ENCODE data around the gene CTNNB1. TPM values are rescaled to one million over a fixed set of nuclear protein-coding genes. Genes with fewer than 3 reads are reported as not detected.
A peak's percentile ranks its signal among the peaks of the same experiment; 100 is the strongest.

Gene CTNNB1
- polyA plus RNA-seq, 2 of the 4 experiments (the other 2 are of a cell fraction), result 147 to 242 TPM

- no peak for TF ChIP-seq E2F6 (IDR thresholded peaks at IDR 0.05; ENCODE audit: borderline replicate concordance, low read depth)
- TF ChIP-seq CEBPB (IDR thresholded peaks at IDR 0.05), result no peak
- TF ChIP-seq ESRRA (IDR thresholded peaks at IDR 0.05; ENCODE audit: borderline replicate concordance, low read length), result no peak
- no peak for TF ChIP-seq NPAS2 (CRISPR knock-in tag; IDR thresholded peaks at IDR 0.05; ENCODE audit: borderline replicate concordance)
- no peak for TF ChIP-seq MYC (IDR thresholded peaks at IDR 0.05; ENCODE audit: borderline replicate concordance, low read length)
- TF ChIP-seq ATOH8 (CRISPR knock-in tag; IDR thresholded peaks at IDR 0.05; ENCODE audit: low read depth), result no peak
- TF ChIP-seq CTCF (IDR thresholded peaks at IDR 0.05), result no peak
- TF ChIP-seq ZNF302 (CRISPR knock-in tag; IDR thresholded peaks at IDR 0.05), result no peak
These were observed 762 bp downstream of the CTNNB1 start (continued) for GRCh38 chr3:41199866-41200668.

- Histone ChIP-seq H3K9me3 (no peaks in the 10 kb centered on the region), H3K27ac (peak overlapping the region; percentile 98 to 100), H3K4me2 (peak overlapping the region; percentile 89), H3K4me3 (peak overlapping the region; percentile 95), H3K4me1 (peaks cover 34% of the 10 kb centered on the region)
- FAIRE-seq, result no peak
- no peak for ATAC-seq
- DNase-seq (ENCODE audit: low read depth in 1 of 2, low spot score in 1 of 2), result no peak
- TF ChIP-seq CTCF (IDR thresholded peaks at IDR 0.05) (no peak), RCOR1 (IDR thresholded peaks at IDR 0.05; ENCODE audit: low read depth, low read length) (no peak), MAZ (IDR thresholded peaks at IDR 0.05; ENCODE audit: borderline replicate concordance, low read depth, low read length) (no peak), ZFP36 (IDR thresholded peaks at IDR 0.05; ENCODE audit: borderline replicate concordance, partially characterized antibody) (no peak), EHF (CRISPR knock-in tag; IDR thresholded peaks at IDR 0.05) (no peak), PHF8 (IDR thresholded peaks at IDR 0.05; ENCODE audit: borderline replicate concordance, low read depth) (no peak), RFX5 (IDR thresholded peaks at IDR 0.05) (no peak), EP300 (IDR thresholded peaks at IDR 0.05) (no peak), HOXB13 (CRISPR knock-in tag; IDR thresholded peaks at IDR 0.05; ENCODE audit: low read depth) (no peak), MAX (IDR thresholded peaks at IDR 0.05) (no peak), FOSB (CRISPR knock-in tag; IDR thresholded peaks at IDR 0.05) (no peak), JUNB (IDR thresholded peaks at IDR 0.05) (no peak), CBX8 (IDR thresholded peaks at IDR 0.05) (no peak), RARB (CRISPR knock-in tag; IDR thresholded peaks at IDR 0.05) (no peak), HOXA7 (CRISPR knock-in tag; IDR thresholded peaks at IDR 0.05) (no peak), TP53 (CRISPR knock-in tag; IDR thresholded peaks at IDR 0.05) (no peak), MYC (IDR thresholded peaks at IDR 0.05; ENCODE audit: borderline replicate concordance, low read length) (no peak)
- CTCF ChIA-PET, result interaction anchor here (3.0 kb wide), 1 partner anchor 621 kb away, joined by 10 read pairs; no protein-coding TSS in a partner anchor
- 3% methylated on average over 7 of the region's 7 CpGs for WGBS (ENCODE audit: missing lambda C conversion rate)
- POLR2A ChIA-PET, result interaction anchor here (2.3 to 3.5 kb wide), 2 partner anchors 16 to 229 kb away, joined by 19 to 35 read pairs; no protein-coding TSS in a partner anchor
These were observed 1.3 kb downstream of the CTNNB1 start for GRCh38 chr3:41200669-41201021.

All from A549 (cell line).